Suprapubic skin (tissue), 4 donors: ENCODE results near the gene SLC12A6. TPM values are rescaled to one million over a fixed set of nuclear protein-coding genes. Genes with fewer than 3 reads are reported as not detected.

Source experiments
- DNase-seq, 2 donors: peaks; one replicate each; pipeline ENCODE4 v3.0.0-alpha.2; 2019; ENCODE audit warnings: low spot score in 2 of 2
- H3K27ac ChIP-seq: fragments of 200-600 bp; sonication (generic); one replicate; pipeline ENCODE4 v1.5.1; 2019
- H3K27me3 ChIP-seq: fragments of 200-600 bp; sonication (generic); one replicate; pipeline ENCODE4 v1.5.1; 2019
- H3K36me3 ChIP-seq: fragments of 200-600 bp; sonication (generic); one replicate; pipeline ENCODE4 v1.5.1; 2019
- H3K4me1 ChIP-seq: fragments of 200-600 bp; sonication (generic); one replicate; pipeline ENCODE4 v1.5.1; 2019
- H3K4me3 ChIP-seq: fragments of 200-600 bp; sonication (generic); one replicate; pipeline ENCODE4 v1.5.1; 2019; ENCODE audit warnings: mild to moderate bottlenecking
- H3K9me3 ChIP-seq: fragments of 200-600 bp; sonication (generic); one replicate; pipeline ENCODE4 v1.5.1; 2019
- CTCF ChIP-seq, 2 donors: fragments of 200-600 bp in 1 of 2; fragments of 450-650 bp in 1 of 2; sonication (generic) in 1 of 2; IDR thresholded peaks; one replicate each; pipeline ENCODE4 v1.5.1; 2016 to 2019; ENCODE audit warnings: antibody characterized with exemption in 2 of 2, mild to moderate bottlenecking in 1 of 2, moderate library complexity in 1 of 2
- EP300 ChIP-seq: sonication (generic); formaldehyde crosslinking; IDR thresholded peaks from one replicate; pipeline ENCODE4 v1.6.1; 2017; ENCODE audit warnings: antibody characterized with exemption
- POLR2A ChIP-seq, 2 donors: fragments of 450-650 bp; IDR thresholded peaks; one replicate each; pipeline ENCODE4 v1.6.1; 2017; ENCODE audit warnings: antibody characterized with exemption in 2 of 2, mild to moderate bottlenecking in 2 of 2, moderate library complexity in 2 of 2
- POLR2AphosphoS5 ChIP-seq, 3 donors: sonication (generic); formaldehyde crosslinking; IDR thresholded peaks; one replicate each; pipeline ENCODE4 v1.6.1; 2017; ENCODE audit warnings: antibody characterized with exemption in 3 of 3
- WGBS: methylation state at CpG from one replicate; pipeline ENCODE4 v1.1.5; 2018; 5-methylcytosine and 5-hydroxymethylcytosine counted together
- total RNA-seq, 4 donors: library from RNA; depleted of rRNA; stranded (reverse); fragments of >200 nt; gene quantifications; one replicate each; pipeline ENCODE4 v1.1.0, GENCODE V29; 2016

Gene SLC12A6
- total RNA-seq, 4 donors from 2014 or later, result 18.3 to 78.9 (median 35.9) TPM

DNA sequence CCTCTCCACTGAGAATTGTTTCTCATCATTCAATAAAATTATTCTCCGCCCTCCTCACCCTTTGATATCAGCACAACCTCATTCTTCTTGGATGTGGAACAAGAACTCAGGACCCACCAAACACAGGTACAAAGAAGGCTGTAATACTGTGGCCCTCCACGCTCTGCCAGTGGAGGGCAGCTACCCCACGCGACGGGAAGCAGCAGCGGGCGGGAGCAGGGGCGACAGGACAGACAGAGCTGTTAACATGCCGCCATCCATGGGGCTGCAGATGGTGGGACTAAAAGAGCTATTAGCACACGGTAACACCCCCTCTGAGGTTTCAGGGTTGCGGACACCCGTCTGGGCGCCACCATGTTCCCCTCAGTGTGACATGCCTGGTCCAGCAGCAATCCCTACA lies 75.2 kb downstream of the SLC12A6 start:
- WGBS, result 92% methylated on average over 12 of the region's 13 CpGs
- TF ChIP-seq CTCF (IDR thresholded peaks at IDR 0.05) (no peak), EP300 (no peak), POLR2A (IDR thresholded peaks at IDR 0.05) (no peak), POLR2AphosphoS5 (IDR thresholded peaks at IDR 0.05) (no peak)
- H3K36me3 ChIP-seq, result peaks cover 9% of the 10 kb centered on the region

GRCh38 chr15:34259566-34259965 lies 78.0 kb downstream of the SLC12A6 start:
- DNase-seq, result no peak
- Histone ChIP-seq H3K36me3 (peaks cover 34% of the 10 kb centered on the region), H3K4me3 (no peak overlapping the region), H3K4me1 (no peaks in the 10 kb centered on the region), H3K27me3 (no peaks in the 10 kb centered on the region), H3K9me3 (no peaks in the 10 kb centered on the region), H3K27ac (no peak overlapping the region)
- 85% methylated on average over 3 of the region's 3 CpGs for WGBS
- no peak for TF ChIP-seq POLR2A (IDR thresholded peaks at IDR 0.05)
- TF ChIP-seq POLR2AphosphoS5 (IDR thresholded peaks at IDR 0.05), result no peak
- no peak for TF ChIP-seq EP300
- TF ChIP-seq CTCF (IDR thresholded peaks at IDR 0.05), result no peak

More for the DNA sequence above, 75.2 kb downstream of the SLC12A6 start:
- no peaks in the 10 kb centered on the region for H3K9me3 ChIP-seq
- H3K4me1 ChIP-seq, result no peaks in the 10 kb centered on the region
- DNase-seq, result no peak
- H3K27ac ChIP-seq, result no peak overlapping the region
- no peak overlapping the region for H3K4me3 ChIP-seq
- no peaks in the 10 kb centered on the region for H3K27me3 ChIP-seq

GRCh38 chr15:34258151-34258550 lies 79.4 kb downstream of the SLC12A6 start:
- 85% methylated on average over 2 of the region's 2 CpGs for WGBS
- H3K4me3 ChIP-seq, result no peak overlapping the region
- no peak for DNase-seq
- no peaks in the 10 kb centered on the region for H3K27me3 ChIP-seq
- no peaks in the 10 kb centered on the region for H3K4me1 ChIP-seq
- no peaks in the 10 kb centered on the region for H3K9me3 ChIP-seq
- peaks cover 48% of the 10 kb centered on the region for H3K36me3 ChIP-seq
- TF ChIP-seq POLR2A (IDR thresholded peaks at IDR 0.05) (no peak), POLR2AphosphoS5 (IDR thresholded peaks at IDR 0.05) (no peak), EP300 (no peak), CTCF (IDR thresholded peaks at IDR 0.05) (no peak)
- H3K27ac ChIP-seq, result no peak overlapping the region

- Histone ChIP-seq H3K4me1 (no peaks in the 10 kb centered on the region), H3K27me3 (no peaks in the 10 kb centered on the region), H3K9me3 (no peaks in the 10 kb centered on the region), H3K27ac (no peak overlapping the region), H3K4me3 (no peak overlapping the region), H3K36me3 (peaks cover 87% of the 10 kb centered on the region)
- DNase-seq, result no peak
- TF ChIP-seq POLR2A (IDR thresholded peaks at IDR 0.05) (no peak), EP300 (no peak), CTCF (IDR thresholded peaks at IDR 0.05) (no peak), POLR2AphosphoS5 (IDR thresholded peaks at IDR 0.05) (no peak)
These were observed 85.0 kb downstream of the SLC12A6 start for GRCh38 chr15:34252545-34252944.

GRCh38 chr15:34248190-34248589 lies 89.4 kb downstream of the SLC12A6 start:
- H3K36me3 ChIP-seq, result peaks cover 82% of the 10 kb centered on the region
- DNase-seq, result no peak
- H3K9me3 ChIP-seq, result no peaks in the 10 kb centered on the region
- H3K27ac ChIP-seq, result no peak overlapping the region
- TF ChIP-seq POLR2AphosphoS5 (IDR thresholded peaks at IDR 0.05) (no peak), POLR2A (IDR thresholded peaks at IDR 0.05) (no peak), EP300 (no peak), CTCF (IDR thresholded peaks at IDR 0.05) (no peak)
- H3K4me1 ChIP-seq, result no peaks in the 10 kb centered on the region
- no peak overlapping the region for H3K4me3 ChIP-seq
- 92% methylated on average over 1 of the region's 1 CpG for WGBS
- no peaks in the 10 kb centered on the region for H3K27me3 ChIP-seq
